ENCODE results near the gene PCCA.
A peak's percentile ranks its signal among the peaks of the same experiment; 100 is the strongest.

DNA sequence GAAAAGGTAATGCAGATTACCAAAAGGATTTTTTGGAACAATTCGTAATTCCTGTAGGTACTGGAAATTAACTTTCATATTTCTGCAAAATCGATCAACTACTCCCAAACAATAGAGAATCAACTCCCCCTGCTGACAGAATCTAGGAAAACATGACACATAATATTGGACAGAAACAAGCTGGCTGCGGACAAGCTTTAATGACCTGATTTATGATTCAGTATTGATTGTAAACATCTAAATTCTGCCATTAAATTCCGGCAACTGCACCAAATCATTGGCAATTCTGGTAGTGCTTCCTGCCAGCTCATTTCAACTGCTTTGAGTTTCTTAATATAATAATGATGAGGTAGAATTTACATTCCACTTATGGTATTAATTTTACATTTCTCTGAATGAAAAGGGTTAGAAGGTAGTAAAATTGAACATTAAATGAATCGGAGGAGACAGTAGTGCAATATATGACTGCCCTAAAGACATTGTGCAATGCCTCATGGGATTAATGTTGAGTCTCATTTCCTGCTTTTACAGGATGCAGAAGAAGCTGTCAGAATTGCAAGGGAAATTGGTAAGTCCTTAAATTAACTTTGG lies 146.5 kb downstream of the PCCA start:
- TF ChIP-seq, protein P1, sequence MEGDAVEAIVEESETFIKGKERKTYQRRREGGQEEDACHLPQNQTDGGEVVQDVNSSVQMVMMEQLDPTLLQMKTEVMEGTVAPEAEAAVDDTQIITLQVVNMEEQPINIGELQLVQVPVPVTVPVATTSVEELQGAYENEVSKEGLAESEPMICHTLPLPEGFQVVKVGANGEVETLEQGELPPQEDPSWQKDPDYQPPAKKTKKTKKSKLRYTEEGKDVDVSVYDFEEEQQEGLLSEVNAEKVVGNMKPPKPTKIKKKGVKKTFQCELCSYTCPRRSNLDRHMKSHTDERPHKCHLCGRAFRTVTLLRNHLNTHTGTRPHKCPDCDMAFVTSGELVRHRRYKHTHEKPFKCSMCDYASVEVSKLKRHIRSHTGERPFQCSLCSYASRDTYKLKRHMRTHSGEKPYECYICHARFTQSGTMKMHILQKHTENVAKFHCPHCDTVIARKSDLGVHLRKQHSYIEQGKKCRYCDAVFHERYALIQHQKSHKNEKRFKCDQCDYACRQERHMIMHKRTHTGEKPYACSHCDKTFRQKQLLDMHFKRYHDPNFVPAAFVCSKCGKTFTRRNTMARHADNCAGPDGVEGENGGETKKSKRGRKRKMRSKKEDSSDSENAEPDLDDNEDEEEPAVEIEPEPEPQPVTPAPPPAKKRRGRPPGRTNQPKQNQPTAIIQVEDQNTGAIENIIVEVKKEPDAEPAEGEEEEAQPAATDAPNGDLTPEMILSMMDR (IDR thresholded peaks at IDR 0.05) = peak in 3 of 4 experiments; percentile 17 to 36 (median 29)
- no peak for TF ChIP-seq POLR2A (IDR thresholded peaks at IDR 0.05)
